Measurements from ENCODE around the gene IGSF22. TPM values are rescaled to one million over a fixed set of nuclear protein-coding genes. Genes with fewer than 3 reads are reported as not detected.

The IGSF22 gene
- polyA plus RNA-seq, 1 of the 3 experiments (the other 2 are of a cell fraction), result 0.02 TPM

DNA sequence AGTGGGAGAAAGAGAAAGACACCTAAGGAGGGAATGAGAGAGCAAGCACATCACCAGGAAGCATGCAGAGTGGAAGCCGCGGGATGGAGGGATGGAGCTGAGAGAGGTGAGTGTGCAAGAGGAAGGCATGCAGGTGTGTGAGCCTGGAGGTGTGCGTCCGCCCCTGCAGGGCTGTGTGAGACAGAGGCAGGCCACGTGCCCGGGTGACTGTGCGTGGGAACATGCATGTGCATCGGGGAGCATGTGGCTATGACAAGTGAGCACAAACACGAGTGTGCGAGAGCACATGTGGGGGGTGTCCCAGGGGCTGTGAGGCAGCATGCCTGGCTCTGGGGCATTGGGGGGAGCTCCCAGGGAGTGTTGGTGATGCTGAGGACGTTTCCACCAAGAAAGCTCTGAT lies 35.8 kb upstream of the IGSF22 start:
- TF ChIP-seq MXI1 (IDR thresholded peaks at IDR 0.05; ENCODE audit: low read depth, low read length) (no peak), JUND (IDR thresholded peaks at IDR 0.05) (no peak), NRF1 (IDR thresholded peaks at IDR 0.05; ENCODE audit: low read depth, low read length) (no peak), FOSL2 (IDR thresholded peaks at IDR 0.05; ENCODE audit: borderline replicate concordance, low read depth) (no peak)
- TF ChIP-seq, protein P1, sequence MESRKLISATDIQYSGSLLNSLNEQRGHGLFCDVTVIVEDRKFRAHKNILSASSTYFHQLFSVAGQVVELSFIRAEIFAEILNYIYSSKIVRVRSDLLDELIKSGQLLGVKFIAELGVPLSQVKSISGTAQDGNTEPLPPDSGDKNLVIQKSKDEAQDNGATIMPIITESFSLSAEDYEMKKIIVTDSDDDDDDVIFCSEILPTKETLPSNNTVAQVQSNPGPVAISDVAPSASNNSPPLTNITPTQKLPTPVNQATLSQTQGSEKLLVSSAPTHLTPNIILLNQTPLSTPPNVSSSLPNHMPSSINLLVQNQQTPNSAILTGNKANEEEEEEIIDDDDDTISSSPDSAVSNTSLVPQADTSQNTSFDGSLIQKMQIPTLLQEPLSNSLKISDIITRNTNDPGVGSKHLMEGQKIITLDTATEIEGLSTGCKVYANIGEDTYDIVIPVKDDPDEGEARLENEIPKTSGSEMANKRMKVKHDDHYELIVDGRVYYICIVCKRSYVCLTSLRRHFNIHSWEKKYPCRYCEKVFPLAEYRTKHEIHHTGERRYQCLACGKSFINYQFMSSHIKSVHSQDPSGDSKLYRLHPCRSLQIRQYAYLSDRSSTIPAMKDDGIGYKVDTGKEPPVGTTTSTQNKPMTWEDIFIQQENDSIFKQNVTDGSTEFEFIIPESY (IDR thresholded peaks at IDR 0.05; ENCODE audit: borderline replicate concordance, low read depth), result no peak
- TF ChIP-seq, protein P2, sequence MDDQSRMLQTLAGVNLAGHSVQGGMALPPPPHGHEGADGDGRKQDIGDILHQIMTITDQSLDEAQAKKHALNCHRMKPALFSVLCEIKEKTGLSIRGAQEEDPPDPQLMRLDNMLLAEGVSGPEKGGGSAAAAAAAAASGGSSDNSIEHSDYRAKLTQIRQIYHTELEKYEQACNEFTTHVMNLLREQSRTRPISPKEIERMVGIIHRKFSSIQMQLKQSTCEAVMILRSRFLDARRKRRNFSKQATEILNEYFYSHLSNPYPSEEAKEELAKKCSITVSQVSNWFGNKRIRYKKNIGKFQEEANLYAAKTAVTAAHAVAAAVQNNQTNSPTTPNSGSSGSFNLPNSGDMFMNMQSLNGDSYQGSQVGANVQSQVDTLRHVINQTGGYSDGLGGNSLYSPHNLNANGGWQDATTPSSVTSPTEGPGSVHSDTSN (IDR thresholded peaks at IDR 0.05), result no peak
- TF ChIP-seq, protein P3, sequence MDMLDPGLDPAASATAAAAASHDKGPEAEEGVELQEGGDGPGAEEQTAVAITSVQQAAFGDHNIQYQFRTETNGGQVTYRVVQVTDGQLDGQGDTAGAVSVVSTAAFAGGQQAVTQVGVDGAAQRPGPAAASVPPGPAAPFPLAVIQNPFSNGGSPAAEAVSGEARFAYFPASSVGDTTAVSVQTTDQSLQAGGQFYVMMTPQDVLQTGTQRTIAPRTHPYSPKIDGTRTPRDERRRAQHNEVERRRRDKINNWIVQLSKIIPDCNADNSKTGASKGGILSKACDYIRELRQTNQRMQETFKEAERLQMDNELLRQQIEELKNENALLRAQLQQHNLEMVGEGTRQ (IDR thresholded peaks at IDR 0.05; ENCODE audit: borderline replicate concordance, low read depth, low read length), result no peak
- Histone ChIP-seq H3K4me2 (no peak overlapping the region), H3F3A (replicated peaks; ENCODE audit: insufficient read depth) (peaks cover 16% of the 10 kb centered on the region), H3K4me3 (ENCODE audit: low read depth in 2 of 2, low read length in 1 of 2) (no peak overlapping the region), H2AFZ (ENCODE audit: low read depth) (no peak overlapping the region), H3K27me3 (ENCODE audit: insufficient read depth) (no peaks in the 10 kb centered on the region), H3K9ac (no peak overlapping the region), H3K4me1 (ENCODE audit: control insufficient read depth in 1 of 2, insufficient read depth in 2 of 2, low read depth in 1 of 2, low read length in 1 of 2) (peaks cover 0 to 4% of the 10 kb centered on the region in 2 experiments; a peak in 1 of 4 replicates), H3K36me3 (replicated peaks in 1 of 2; ENCODE audit: control insufficient read depth in 1 of 2, insufficient read depth in 2 of 2, low read length in 1 of 2) (no peaks in the 10 kb centered on the region), H4K20me1 (ENCODE audit: insufficient read depth) (no peaks in the 10 kb centered on the region), H3K79me2 (ENCODE audit: insufficient read depth) (no peaks in the 10 kb centered on the region), H3K9me2 (no peaks in the 10 kb centered on the region), H3K9me3 (no peaks in the 10 kb centered on the region), H3K27ac (ENCODE audit: low read depth in 2 of 2, low read length in 1 of 2) (no peak overlapping the region)
- ChIA-PET POLR2A (no interaction called here), CTCF (interaction anchor here (1.0 to 2.9 kb wide), 3 partner anchors 12 to 646 kb away, joined by 3 to 13 read pairs (median 6); no protein-coding TSS in a partner anchor)
- DNase-seq, result no peak
- WGBS (ENCODE audit: low lambda C conversion rate), result 84% methylated on average over 8 of the region's 11 CpGs

DNA sequence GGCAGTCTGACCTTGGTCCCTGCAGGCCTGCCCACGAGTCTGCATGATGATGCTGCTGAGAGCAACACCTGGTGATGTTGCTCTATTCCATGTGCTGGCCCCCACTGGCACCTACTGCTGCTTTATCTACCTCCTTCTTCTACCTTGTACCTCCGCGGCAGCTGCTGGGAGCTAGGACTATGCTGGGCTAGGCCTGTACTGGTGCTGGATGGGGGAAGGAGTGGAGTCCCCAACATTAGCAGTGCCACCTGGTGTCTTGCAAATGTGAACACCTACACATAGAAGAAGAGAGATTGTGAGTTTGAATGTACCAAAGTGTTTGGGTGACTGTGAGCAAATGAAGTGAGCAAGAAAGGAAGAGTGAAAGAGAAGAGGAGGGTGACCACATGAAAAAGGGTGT lies 35.2 kb upstream of the IGSF22 start:
- 79% methylated on average over 3 of the region's 3 CpGs for WGBS (ENCODE audit: low lambda C conversion rate)
- no peak overlapping the region for H2AFZ ChIP-seq (ENCODE audit: low read depth)
- H3K27ac ChIP-seq (ENCODE audit: low read depth in 2 of 2, low read length in 1 of 2), result no peak overlapping the region
- H4K20me1 ChIP-seq (ENCODE audit: insufficient read depth), result no peaks in the 10 kb centered on the region
- CTCF ChIA-PET, result interaction anchor here (1.0 to 2.9 kb wide), 3 partner anchors 12 to 646 kb away, joined by 3 to 13 read pairs (median 4); no protein-coding TSS in a partner anchor
- H3K9ac ChIP-seq, result no peak overlapping the region
- H3K9me3 ChIP-seq, result no peaks in the 10 kb centered on the region
- peaks cover 16% of the 10 kb centered on the region for H3F3A ChIP-seq (replicated peaks; ENCODE audit: insufficient read depth)
- peaks cover 0 to 4% of the 10 kb centered on the region in 2 experiments; a peak in 1 of 4 replicates for H3K4me1 ChIP-seq (ENCODE audit: control insufficient read depth in 1 of 2, insufficient read depth in 2 of 2, low read depth in 1 of 2, low read length in 1 of 2)
- POLR2A ChIA-PET, result no interaction called here
- H3K9me2 ChIP-seq, result no peaks in the 10 kb centered on the region
- no peak for TF ChIP-seq ELF1 (IDR thresholded peaks at IDR 0.05)
- TF ChIP-seq SMC3 (IDR thresholded peaks at IDR 0.05; ENCODE audit: low read depth, low read length), result no peak
- no peak for TF ChIP-seq FOXM1 (IDR thresholded peaks at IDR 0.05; ENCODE audit: low read depth)
- TF ChIP-seq JUND (IDR thresholded peaks at IDR 0.05), result no peak
- TF ChIP-seq RXRA (IDR thresholded peaks at IDR 0.05; ENCODE audit: borderline replicate concordance, low read depth), result no peak
- TF ChIP-seq RFX5 (IDR thresholded peaks at IDR 0.05; ENCODE audit: low read length), result no peak
- no peak for TF ChIP-seq RAD21 (IDR thresholded peaks at IDR 0.05; ENCODE audit: low read length)
- TF ChIP-seq POLR2AphosphoS5 (IDR thresholded peaks at IDR 0.05; ENCODE audit: low read depth, low read length), result no peak
- TF ChIP-seq, protein P1 (IDR thresholded peaks at IDR 0.05; ENCODE audit: borderline replicate concordance, low read depth), result no peak
- no peak for TF ChIP-seq FOSL2 (IDR thresholded peaks at IDR 0.05; ENCODE audit: borderline replicate concordance, low read depth)
- no peak for TF ChIP-seq GATA2 (CRISPR knock-in tag; IDR thresholded peaks at IDR 0.05)
- DNase-seq, result no peak
- H3K79me2 ChIP-seq (ENCODE audit: insufficient read depth), result no peaks in the 10 kb centered on the region
- no peak overlapping the region for H3K4me2 ChIP-seq
- H3K4me3 ChIP-seq (ENCODE audit: low read depth in 2 of 2, low read length in 1 of 2), result no peak overlapping the region
- no peaks in the 10 kb centered on the region for H3K27me3 ChIP-seq (ENCODE audit: insufficient read depth)
- no peaks in the 10 kb centered on the region for H3K36me3 ChIP-seq (replicated peaks in 1 of 2; ENCODE audit: control insufficient read depth in 1 of 2, insufficient read depth in 2 of 2, low read length in 1 of 2)
